HG03378 (cell line): Measurements from ENCODE around the gene PAQR9.
A peak's percentile ranks its signal among the peaks of the same experiment; 100 is the strongest.

Experiments used
- ATAC-seq: cut with Tn5 transposase; IDR thresholded peaks from one replicate; pipeline ENCODE4 v1.9.1; 2021; ENCODE audit warnings: mild to moderate bottlenecking, moderate library complexity; ENCODE audit not compliant: unreplicated experiment

PAQR9 gene

DNA sequence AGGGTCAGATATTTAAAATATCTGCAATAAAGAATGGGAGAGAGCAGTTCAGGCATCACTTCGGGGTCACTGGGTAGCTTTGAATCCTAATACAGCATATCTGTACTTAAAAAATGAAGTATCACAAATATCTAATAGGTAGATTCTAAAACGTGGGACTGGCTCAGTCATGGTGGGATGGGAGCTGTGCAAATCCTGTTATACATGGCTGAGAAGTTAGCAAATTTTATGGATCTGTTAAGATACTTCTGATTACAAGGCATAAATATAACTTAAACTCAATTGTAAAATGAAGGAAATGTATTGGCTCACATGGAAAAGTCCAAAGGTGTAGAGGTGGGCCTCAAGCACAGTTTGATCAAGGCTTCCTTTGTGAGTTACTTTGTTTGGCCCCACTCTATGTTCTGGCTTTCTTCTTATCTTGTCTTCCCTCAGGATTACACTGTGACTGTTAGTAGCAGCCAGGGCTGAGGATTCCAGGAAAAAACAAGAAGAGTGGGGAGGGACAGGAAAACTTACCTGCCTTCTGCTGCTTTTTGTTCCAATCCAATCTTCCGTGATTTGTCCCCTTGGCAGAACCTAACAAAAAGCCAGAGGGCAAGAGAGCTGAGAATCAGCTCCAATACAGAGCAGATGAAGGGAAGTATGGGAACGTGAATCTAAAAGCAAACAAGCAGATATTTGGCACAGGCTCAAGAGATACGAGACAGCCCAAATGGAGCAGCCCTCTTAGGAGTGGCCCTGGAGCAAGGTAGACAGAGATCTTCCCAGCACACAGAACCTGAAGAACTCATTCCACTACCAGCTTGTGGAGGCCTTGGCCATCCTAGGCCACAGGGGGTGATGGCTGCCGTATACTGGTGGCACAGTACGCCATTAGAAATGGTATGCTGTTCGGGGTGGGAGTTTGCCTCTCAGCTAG is 10.9 kb downstream of the PAQR9 start:
- no peak for ATAC-seq

DNA sequence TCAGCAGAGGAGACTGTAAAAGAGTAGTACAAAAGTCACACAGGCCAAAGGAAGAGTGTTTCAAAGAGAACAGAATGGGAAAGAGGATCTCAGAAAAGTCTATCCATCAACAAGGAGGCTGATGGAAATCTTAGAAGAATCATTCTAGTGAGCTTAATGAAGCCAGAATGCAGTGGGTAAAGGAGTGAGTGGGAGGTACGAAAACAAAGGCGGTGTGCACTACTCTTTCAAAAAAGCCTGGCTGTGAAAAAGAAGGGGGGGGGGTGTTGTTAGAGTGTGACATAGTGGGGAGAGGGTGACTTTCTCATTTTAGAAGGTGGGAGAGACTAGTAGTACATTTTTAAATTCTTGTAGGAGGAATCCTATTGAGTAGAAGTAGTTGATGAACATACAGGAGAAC is 11.7 kb downstream of the PAQR9 start:
- ATAC-seq: no peak

DNA sequence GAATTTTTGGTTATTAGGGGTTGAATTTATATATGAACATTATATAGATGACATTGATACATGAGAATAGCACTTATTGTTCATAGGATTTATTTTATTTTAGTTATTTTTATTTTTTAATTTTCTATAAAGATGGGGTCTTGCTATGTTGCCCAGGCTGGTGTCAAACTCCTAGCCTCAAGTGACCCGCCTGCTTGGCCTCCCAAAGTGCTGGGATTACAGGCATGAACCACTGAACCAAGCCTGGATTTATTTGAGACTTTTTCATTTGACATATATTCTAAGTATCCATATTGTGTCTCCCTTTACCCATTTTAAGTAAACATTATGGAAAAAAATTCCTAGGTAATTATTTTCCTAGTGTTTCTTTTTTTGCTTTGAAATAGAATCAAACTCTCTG is 12.5 kb downstream of the PAQR9 start:
- no peak for ATAC-seq

DNA sequence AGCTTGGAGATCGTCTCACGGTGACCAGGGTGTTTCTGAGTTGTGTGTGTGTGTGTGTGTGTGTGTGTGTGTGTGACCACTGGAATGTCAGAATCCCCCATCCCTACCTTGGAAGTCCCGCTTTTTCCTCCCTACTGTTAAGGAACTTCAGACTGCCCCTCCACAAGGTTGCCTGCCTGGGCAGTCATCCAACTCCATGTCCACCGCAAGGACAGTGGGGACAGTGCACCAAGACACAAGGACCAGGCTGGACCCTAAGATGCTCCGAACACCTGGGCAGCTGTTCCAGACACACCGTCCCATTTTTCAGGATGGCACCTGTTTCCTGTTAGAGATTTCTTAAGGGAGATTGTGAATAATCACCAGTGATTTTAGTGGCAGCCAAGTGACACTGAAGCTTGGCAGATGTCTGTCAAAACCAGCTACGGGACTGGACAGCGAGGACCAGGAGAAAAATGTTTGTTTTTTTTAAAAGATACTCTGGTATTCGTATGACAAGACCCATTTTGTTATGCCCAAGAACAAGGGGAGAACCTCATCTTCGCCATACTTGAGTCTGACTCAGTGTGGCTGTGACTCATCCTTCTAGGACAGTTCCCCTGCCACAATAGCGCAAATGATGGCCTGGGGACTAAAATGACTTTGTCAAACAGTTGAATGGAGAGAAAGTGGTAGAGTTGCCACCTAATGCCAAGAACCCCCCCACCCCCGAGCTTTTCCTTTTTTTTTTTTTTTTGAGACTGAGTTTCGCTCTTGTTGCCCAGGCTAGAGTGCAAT is 15.5 kb downstream of the PAQR9 start:
- ATAC-seq: no peak

DNA sequence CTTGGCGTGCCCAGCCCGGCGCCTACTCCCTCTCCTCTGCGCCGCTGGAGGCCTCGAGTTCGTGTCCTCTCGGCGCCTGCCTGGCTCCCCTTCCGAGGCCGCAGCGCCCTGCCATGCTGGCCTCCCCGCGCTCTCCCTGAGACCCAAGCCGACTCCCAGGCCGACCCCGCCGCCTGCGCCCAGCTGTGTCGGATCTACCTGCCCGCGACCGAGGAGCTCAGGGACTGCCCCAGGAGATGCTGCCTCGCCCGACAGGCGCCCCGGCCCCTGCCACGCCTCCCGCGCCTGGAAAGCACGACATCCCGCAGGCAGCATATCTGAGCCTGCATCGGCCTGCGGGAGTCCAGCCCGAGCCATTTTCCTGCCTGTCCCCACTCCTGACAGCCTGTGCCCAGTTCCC is 16.1 kb downstream of the PAQR9 start:
- no peak for ATAC-seq

DNA sequence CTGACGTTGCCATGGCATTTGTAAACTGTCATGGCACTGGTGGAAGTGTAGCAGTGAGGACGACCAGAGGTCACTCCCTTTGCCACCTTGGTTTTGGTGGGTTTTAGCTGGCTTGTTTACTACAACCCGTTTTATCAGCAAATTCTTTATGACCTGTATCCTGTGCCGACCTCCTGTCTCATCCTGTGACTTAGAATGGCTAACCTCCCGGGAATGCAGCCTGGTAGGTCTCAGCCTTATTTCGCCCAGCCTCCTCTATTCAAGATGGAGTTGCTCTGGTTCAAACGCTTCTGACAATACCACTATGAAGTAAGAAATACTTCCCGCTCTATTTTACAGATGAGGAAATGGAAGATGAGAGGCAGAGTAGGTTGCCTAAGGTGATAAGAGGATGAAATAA is 16.6 kb downstream of the PAQR9 start:
- ATAC-seq: no peak

DNA sequence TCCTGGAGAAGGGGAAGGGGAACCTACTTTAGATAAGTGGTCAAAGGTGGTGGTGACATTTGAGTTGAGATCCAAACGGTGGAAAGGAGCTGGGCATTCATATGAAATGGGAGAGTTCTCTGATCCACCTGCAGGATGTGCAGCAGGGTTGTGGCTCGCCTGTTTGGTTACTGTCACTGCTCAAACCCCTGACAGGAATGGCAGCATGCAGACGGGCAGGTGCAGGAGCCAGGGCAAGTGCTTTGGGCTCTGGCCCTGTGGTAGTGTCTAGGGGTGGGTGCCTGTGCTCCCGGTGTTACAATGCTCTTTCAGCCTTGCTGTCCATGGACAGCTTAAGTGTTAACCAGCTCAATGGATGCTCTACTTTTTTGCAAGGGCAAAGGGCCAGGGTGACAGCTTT is 18.5 kb downstream of the PAQR9 start:
- ATAC-seq: peak; percentile 15

DNA sequence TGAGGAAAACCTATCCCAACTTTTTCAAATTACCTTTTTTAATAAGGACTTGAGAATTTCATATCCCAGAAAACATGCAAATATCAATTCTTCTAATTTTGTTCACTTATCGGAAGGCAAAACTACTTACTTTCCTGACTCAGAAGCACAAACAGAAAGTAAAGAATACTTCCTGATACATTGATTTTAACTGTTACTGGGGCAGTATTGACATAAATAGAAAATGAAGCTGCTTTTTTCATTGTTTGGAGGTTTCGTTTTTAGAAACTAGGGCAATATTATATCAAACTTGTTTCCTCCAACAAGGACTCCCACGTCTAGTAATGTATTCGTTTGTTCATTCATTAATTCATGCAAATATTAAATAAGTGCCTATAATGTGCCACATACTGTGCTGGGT is 19.1 kb downstream of the PAQR9 start:
- peak; percentile 65 for ATAC-seq

DNA sequence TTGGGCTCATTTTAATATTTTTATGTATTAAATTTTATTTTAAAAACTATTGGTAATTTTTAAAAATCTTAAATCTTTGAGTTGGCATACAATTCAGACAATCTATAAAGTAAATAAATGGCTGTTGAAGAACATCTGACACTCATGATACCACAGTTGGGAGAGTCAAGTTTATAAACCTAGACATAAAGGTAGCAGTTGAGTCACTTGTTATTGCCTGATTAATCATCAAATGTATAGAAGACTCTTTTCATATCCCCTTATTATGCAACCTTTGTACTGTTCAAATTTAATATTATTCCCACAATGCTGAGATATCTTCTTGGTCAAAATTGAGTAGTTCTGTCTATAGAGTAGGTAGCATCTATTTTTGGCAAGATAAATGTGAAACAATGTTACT is 19.6 kb downstream of the PAQR9 start:
- no peak for ATAC-seq

DNA sequence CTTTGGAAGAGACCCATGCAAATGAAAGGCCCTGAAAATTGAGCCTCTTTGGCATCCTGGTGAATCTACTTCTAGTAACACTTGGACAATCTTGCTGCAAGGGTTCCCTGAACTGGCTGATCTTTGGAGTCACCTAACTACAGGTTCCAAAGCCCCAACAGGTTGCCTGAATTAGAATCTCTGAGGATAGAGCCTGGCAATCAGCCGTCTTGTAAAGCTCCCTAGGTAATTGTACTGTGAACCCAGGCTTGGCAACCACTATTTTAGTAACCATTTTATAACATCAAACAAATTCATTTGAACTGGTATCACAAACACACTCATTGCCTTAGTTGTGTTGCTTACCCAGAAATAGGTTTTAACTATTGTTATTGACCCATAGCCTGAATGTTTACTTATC is 20.1 kb downstream of the PAQR9 start:
- no peak for ATAC-seq

DNA sequence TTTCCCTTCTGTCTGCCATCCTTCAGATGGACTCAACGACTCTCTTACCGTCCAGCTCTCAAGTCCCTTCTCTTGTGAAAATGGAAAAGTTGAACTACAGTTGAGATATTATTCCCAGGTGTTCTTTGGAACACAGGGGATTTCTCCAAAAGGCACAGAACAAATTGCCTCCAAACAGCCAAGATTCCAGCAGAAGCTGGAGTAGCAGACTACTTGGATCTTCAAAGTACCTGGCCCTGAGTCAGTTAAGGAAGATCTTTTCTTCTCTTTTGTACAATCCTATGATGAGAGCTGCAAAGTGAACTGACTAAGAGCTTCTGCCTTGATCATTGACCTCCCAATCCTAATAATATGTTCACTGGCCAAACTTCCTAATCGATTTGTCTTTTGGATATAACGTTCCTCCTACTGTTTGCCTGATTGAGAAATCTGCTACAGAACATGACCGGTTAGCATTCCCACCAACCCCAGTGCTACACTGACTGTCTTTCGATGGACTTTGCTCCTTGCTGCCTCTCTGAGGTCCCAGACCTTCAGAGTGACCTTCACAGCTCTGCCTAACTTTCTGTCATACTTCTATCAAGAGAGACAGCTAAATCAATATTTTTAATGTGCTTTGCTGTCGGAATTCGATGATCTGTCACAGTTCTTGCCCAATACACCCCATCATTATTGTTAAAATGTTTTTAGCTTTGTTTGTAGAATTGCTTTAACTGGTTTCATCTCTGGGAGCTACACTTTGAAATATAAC is 21.9 kb downstream of the PAQR9 start:
- no peak for ATAC-seq

DNA sequence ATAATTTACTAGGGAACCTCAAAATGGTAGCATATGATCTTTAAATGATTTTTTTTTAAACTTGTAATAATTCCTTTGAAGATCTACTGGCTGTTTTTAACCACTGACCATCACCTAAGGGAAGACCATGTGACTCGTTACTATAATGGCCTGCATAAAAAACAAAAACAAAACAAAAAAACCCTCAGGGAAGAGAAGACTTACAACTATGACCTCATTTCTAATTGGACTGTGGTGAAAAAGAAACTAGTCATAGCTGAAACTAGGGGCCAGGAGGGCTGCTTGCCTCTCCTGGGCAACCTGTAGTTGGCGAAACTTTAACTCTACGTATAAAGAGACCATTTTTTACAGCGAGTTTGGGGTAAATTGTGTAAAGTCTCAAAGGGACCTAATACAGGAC is 23.0 kb downstream of the PAQR9 start:
- ATAC-seq: no peak

DNA sequence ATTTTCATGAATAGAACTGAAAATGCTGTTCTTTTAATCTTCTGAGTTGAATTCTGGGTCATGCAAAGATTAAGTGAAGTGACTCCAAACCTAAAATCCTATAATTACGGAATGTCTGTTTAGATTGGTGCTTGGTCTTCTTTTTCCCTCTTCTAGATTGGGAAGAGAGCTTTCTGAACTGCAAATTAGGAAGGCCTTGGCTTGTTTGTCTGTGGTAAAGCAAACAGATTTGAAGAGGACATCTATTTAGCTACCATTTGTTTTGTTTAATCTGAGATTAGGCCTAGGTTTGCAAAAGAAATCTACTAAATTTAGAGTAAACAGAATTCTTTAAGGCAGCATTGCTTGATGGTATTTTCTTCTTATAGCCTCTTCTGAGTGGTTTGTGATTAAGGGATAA is 23.5 kb downstream of the PAQR9 start:
- ATAC-seq: no peak

DNA sequence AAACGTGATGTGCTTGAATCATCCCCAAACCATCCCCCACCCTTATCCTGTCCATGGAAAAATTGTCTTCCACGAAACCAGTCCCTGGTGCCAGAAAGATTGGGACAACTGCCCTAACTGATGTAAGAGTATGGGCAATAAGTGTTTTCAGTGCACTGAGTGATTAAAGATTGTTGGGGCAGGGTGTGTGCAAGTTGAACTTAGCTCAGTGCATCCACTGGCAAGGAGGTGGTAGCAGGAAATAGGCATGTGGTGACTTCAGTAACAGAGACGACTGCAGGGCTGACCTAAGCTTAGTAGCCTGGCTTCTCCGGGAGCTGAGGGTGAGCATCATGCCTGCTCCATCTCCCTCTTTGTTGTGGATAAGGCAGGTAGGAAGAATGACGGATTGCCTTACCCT is 27.5 kb downstream of the PAQR9 start:
- ATAC-seq: no peak

DNA sequence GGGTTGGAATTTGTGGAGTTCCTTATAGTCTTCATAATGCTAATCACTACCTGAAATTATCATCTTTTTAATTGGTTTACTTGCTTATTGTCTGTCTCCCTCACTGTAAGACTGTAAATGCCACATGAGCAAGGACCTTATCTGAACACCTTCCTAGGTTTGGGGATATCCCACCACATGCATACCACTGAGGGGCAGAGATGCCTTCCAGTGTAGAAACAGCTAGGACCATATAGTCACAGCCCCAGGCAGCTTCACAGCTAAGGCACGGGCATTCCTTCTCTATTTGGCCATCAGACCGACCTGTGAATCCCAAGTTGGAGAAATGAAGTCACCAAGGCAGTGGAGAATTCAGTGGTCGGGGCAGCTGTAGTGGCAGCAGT is 28.6 kb downstream of the PAQR9 start:
- ATAC-seq: no peak

DNA sequence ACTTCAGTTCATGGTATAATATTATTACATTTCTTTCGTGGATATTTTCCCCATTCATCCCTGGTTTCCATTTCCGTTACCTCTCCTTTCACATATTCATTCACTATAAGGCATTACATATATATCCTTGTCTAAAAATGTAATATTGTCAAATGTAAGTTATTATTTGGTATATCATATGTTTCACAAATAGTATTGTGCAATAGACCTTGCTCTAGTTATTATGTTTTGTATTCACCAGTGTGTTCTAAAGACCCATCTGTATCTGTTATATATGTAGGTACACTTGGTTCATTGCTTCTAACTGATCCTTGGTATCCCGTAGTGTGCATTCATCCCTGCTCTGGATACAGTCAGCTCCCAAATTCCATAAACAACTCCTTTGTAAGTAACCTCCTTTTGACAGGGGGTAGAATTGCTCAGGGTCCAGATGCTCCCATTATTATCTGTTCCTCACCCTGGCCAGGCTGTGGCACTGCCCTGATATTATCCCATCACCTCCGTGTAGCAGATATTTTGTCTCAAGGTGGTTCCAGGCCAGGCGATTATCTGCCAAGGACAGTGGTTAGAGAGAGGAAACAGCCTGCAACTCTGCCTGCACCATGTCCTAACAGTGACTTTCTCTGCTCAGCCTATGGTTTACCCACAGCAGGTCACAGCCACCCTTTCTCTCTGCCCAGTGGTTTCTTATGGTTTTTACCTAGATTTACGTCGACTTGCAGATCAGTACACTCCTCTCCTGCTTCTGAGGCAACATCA is 29.2 kb downstream of the PAQR9 start:
- ATAC-seq: no peak

DNA sequence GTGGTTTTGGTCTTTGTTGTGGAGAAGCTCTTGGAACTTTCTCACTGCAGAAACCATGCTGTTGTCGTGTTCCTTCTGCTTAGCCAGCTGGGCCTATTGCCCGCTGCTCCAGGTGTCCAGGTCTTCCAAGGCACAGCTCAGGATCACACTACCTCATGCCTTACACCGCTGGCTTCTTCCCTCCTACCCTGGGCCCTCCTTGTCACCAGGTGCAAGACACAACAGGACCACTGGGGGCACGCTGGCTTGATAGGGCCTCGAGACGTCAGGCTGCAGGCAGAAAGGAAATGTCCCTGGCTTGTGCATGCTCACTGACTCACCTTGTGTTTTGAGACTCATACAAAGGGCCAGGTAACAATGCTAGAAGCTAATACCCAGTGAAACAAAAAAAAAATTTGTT is 32.3 kb downstream of the PAQR9 start:
- peak; percentile 67 for ATAC-seq

DNA sequence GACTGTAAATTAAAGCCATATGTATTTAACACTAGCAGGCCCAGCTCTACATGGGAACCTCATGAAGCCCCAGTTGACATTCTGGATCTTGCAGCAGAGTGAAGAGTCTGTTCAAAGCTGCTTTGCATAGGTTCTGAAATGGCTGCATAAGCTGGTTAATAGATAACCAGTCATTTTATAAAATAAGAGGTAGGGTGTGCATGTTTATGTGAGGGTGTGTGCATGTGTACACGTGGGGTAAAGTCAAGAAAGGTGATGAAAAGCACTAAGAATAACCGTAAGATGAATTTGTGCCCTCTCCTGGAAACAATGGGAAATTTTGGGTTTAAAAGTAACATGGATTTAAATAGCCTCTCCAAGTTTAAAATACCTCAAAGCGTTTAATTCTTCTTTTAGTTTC is 33.0 kb downstream of the PAQR9 start:
- no peak for ATAC-seq

DNA sequence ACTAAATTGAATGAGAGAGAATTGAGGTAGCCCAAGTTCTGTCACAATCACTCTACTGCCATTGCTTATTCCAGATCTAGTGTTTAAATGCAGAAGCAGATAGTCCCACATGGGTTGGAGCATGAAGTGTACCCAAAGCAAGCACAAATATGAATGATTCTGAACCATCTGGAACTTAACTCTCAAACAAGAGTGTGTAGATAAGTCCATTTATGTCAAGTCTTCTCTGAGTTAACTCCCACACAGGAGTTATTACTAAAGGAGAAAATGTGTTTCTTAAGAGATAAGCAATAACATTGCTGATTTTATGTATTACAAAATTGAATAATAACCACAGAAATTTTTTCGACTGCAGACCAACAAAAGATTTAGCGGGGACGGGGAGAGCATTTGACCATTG is 33.6 kb downstream of the PAQR9 start:
- ATAC-seq: no peak

DNA sequence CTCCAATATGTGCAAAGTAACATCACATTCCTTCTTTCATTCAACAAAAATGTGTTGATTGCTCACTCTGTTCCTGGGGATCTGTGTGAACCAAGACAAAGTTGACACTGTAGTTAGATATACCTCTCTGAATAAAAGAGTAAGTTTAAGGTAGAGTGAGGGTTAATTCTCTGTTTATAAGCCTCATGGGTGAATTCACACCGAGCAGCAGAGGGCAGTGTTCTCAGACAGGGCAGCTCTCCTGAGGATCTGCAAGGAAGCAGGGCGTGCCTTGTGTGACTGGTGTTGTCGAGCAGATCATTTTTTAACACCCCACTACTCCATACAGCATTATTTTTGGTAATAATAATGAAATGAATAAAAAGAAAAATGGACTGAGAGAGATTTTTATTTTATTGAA is 34.4 kb downstream of the PAQR9 start:
- peak; percentile 61 for ATAC-seq
